Measurements from ENCODE around the gene PRDM11. TPM values are rescaled to one million over a fixed set of nuclear protein-coding genes. Genes with fewer than 3 reads are reported as not detected.

The PRDM11 gene
- total and polyA plus RNA-seq, 2 of the 4 experiments (the other 2 are of a cell fraction) = 2.2 to 2.7 TPM

GRCh38 chr11:45238724-45239123 is 92.3 kb downstream of the PRDM11 start:
- H3K4me2 ChIP-seq (ENCODE audit: low read depth, low read length) = no peak overlapping the region
- POLR2A ChIA-PET (ENCODE audit: unreplicated experiment) = no interaction called here

More at GRCh38 chr11:45238724-45239123, 92.3 kb downstream of the PRDM11 start:
- Histone ChIP-seq H4K91ac (ENCODE audit: insufficient read depth, low read depth, low read length) (no peak overlapping the region), H2AK5ac (ENCODE audit: low read depth, low read length) (no peak overlapping the region), H3K36me3 (ENCODE audit: control insufficient read depth, insufficient read depth, low read length) (no peaks in the 10 kb centered on the region), H3K9ac (ENCODE audit: low read depth, low read length) (no peak overlapping the region), H3K18ac (ENCODE audit: low read depth, low read length) (no peak overlapping the region), H2BK20ac (ENCODE audit: low read depth, low read length) (no peak overlapping the region), H3K4me1 (ENCODE audit: control insufficient read depth, insufficient read depth, low read length) (no peaks in the 10 kb centered on the region), H3K27me3 (ENCODE audit: control insufficient read depth, insufficient read depth, low read length) (peaks cover 15% of the 10 kb centered on the region), H2AFZ (replicated peaks; ENCODE audit: low read length, poor library complexity) (no peak overlapping the region), H4K5ac (ENCODE audit: low read depth, low read length) (no peak overlapping the region), H4K20me1 (ENCODE audit: insufficient read depth, low read length) (no peaks in the 10 kb centered on the region), H3K4ac (ENCODE audit: low read depth, low read length) (no peak overlapping the region), H2BK5ac (ENCODE audit: low read depth, low read length, poor library complexity, severe bottlenecking) (no peak overlapping the region), H3K4me3 (ENCODE audit: insufficient read depth, low read depth, low read length) (no peak overlapping the region), H3K27ac (ENCODE audit: insufficient read depth, low read length) (no peak overlapping the region), H2BK15ac (ENCODE audit: low read depth, low read length) (no peak overlapping the region), H2BK120ac (ENCODE audit: low read depth, low read length) (no peak overlapping the region), H3K56ac (ENCODE audit: extremely low read depth, insufficient read depth, low read length) (no peak overlapping the region), H3K79me1 (ENCODE audit: low read depth in 1 of 2, low read length in 2 of 2) (no peaks in the 10 kb centered on the region), H2AK9ac (replicated peaks; ENCODE audit: low read depth, low read length, poor library complexity) (no peak overlapping the region), H3K14ac (replicated peaks; ENCODE audit: low read depth, low read length) (no peak overlapping the region), H3K9me3 (ENCODE audit: control insufficient read depth, insufficient read depth, low read length) (no peaks in the 10 kb centered on the region), H4K8ac (ENCODE audit: low read depth in 2 of 2, low read length in 2 of 2) (no peak overlapping the region), H3K23ac (ENCODE audit: low read depth, low read length) (no peak overlapping the region), H3K9me1 (ENCODE audit: insufficient read depth, low read length) (no peaks in the 10 kb centered on the region)
- intact Hi-C loops (cut with micrococcal nuclease) = no loop called here
- in situ Hi-C loops (cut with MboI; ENCODE audit: low sequenced_read_pairs) = no loop called here
- dilution Hi-C loops (cut with HindIII; ENCODE audit: low sequenced_read_pairs, unreplicated experiment) = no loop called here
- DNase-seq (peak; percentile 84), ATAC-seq (ENCODE audit: low read depth) (peak; percentile 87)
- TF ChIP-seq MXI1 (IDR thresholded peaks at IDR 0.05; ENCODE audit: borderline replicate concordance, low read depth, low read length) (no peak), NFE2L2 (IDR thresholded peaks at IDR 0.05; ENCODE audit: low read depth, low read length) (no peak), USF2 (IDR thresholded peaks at IDR 0.05; ENCODE audit: low read depth, low read length) (no peak), CHD1 (IDR thresholded peaks at IDR 0.05; ENCODE audit: low read depth, low read length) (no peak), CEBPB (IDR thresholded peaks at IDR 0.05; ENCODE audit: low read depth, low read length) (peak; percentile 70), MAZ (IDR thresholded peaks at IDR 0.05; ENCODE audit: borderline replicate concordance, low read depth, low read length) (no peak), RAD21 (IDR thresholded peaks at IDR 0.05; ENCODE audit: low read length) (no peak), RFX5 (IDR thresholded peaks at IDR 0.05; ENCODE audit: low read depth, low read length) (no peak), FOS (IDR thresholded peaks at IDR 0.05; ENCODE audit: low read depth, low read length) (peak; percentile 59), BHLHE40 (IDR thresholded peaks at IDR 0.05; ENCODE audit: low read depth, low read length) (no peak)
- whole genome bisulfite sequencing, 2 experiments (ENCODE audit: extremely low coverage in 2 of 2, insufficient read length in 1 of 2) = 16% methylated on average over 2 of the region's 3 CpGs; no CpG with 5 or more reads in 1 of the 2 experiments
- CTCF ChIA-PET = interaction anchor here (0.6 to 1.1 kb wide), 2 partner anchors 9 to 13 kb away, joined by 3 to 4 read pairs; no protein-coding TSS in a partner anchor
- BruUV-seq (replicated peaks) = no TSS peak
